ENCODE results near the gene GALNT18. TPM values are rescaled to one million over a fixed set of nuclear protein-coding genes. Genes with fewer than 3 reads are reported as not detected.

Gene GALNT18
- total and polyA plus RNA-seq, 2 donors (not counting 3 experiments of a cell fraction or from before 2014, with no cell fraction given) = 0.17 to 0.18 TPM

DNA sequence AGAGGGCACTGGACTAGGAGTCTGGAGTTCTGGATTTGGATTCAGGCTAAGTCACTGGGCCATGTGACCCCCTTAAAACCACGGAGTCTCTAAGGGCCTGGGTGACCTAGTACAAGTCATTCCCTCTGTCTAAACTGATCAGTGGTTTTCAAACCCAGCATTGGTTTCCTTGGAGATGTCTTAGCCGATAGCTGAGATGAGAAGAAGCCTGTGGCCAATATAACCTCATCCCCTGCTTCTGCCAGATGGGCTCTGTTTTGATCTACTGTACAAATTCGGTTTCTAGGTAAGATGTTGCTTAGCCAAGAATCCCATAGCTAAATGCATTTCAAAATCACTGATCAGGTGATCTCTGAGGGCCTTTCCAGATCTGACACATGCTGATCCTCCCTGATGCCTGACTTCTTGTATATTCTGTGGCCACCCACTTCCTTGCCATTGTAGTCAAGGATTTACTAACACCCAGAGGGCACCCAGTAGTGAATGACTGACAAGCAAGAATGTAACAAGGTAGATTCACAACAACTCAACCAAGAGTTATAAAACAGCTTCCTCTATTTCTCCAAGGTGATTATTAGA is 53.1 kb downstream of the GALNT18 start:
- Histone ChIP-seq H3K9ac (replicated peaks; ENCODE audit: extremely low read depth, insufficient read depth, low read length) (no peak overlapping the region), H3K27me3 (ENCODE audit: control insufficient read depth in 2 of 2, insufficient read depth in 2 of 2, low read length in 2 of 2) (peaks cover 0 to 1% of the 10 kb centered on the region in 2 experiments), H3K27ac (ENCODE audit: insufficient read depth, low read depth, low read length) (no peak overlapping the region), H3K36me3 (ENCODE audit: control insufficient read depth in 2 of 2, extremely low read depth in 1 of 2, insufficient read depth in 2 of 2, low read length in 2 of 2) (no peaks in the 10 kb centered on the region), H3K4me2 (ENCODE audit: insufficient read depth, low read length) (no peak overlapping the region), H2AFZ (ENCODE audit: low read depth, low read length) (no peak overlapping the region), H3K79me2 (ENCODE audit: control insufficient read depth, insufficient read depth, low read length) (no peaks in the 10 kb centered on the region), H3K9me1 (replicated peaks; ENCODE audit: control insufficient read depth, extremely low read depth, insufficient read depth, low read length) (no peaks in the 10 kb centered on the region), H3K9me3 (replicated peaks; ENCODE audit: control insufficient read depth, insufficient read depth, low read length) (no peaks in the 10 kb centered on the region), H3K4me3 (replicated peaks in 1 of 3; ENCODE audit: insufficient read depth in 1 of 3, low read depth in 1 of 3, low read length in 3 of 3) (no peak overlapping the region), H4K20me1 (replicated peaks; ENCODE audit: control insufficient read depth, extremely low read depth, insufficient read depth, low read length) (no peaks in the 10 kb centered on the region), H3K4me1 (ENCODE audit: control insufficient read depth, extremely low read depth, insufficient read depth, low read length) (no peaks in the 10 kb centered on the region)
- ChIA-PET POLR2A (no interaction called here), CTCF (no interaction called here)
- no peak for DNase-seq (ENCODE audit: low read depth, low spot score)
- TF ChIP-seq POLR2AphosphoS5 (IDR thresholded peaks at IDR 0.05; ENCODE audit: insufficient read depth, low read depth, low read length) (no peak), CTCF (IDR thresholded peaks at IDR 0.05; ENCODE audit: extremely low read depth in 1 of 2, insufficient read depth in 1 of 2, low read depth in 1 of 2, low read length in 2 of 2) (no peak), EZH2 (IDR thresholded peaks at IDR 0.05; ENCODE audit: borderline replicate concordance, low read depth, low read length, severe bottlenecking) (no peak), POLR2A (IDR thresholded peaks at IDR 0.05; ENCODE audit: low read depth, low read length) (no peak), GATA2 (IDR thresholded peaks at IDR 0.05; ENCODE audit: insufficient read depth, insufficient read length, low read depth, low read length) (no peak), FOS (IDR thresholded peaks at IDR 0.05; ENCODE audit: borderline replicate concordance, insufficient read depth, low read length) (no peak), MYC (IDR thresholded peaks at IDR 0.05; ENCODE audit: low read depth, low read length) (no peak), JUN (IDR thresholded peaks at IDR 0.05; ENCODE audit: borderline replicate concordance, insufficient read depth, insufficient read length, low read depth) (no peak), MAX (IDR thresholded peaks at IDR 0.05; ENCODE audit: insufficient read depth, insufficient read length) (no peak)
- intact Hi-C loops (cut with micrococcal nuclease) = no loop called here
- no TSS peak for BruUV-seq (replicated peaks)
- no peak for FAIRE-seq
- dilution Hi-C loops (cut with MboI; ENCODE audit: extremely low pct_ligation_motif_present, low sequenced_read_pairs) = no loop called here

Data from endothelial cell of umbilical vein (primary cell).